HG03280 (cell line): Measurements from ENCODE around the gene CDH8.
"Not testable (repeated sequence)": the region's sequence is repeated elsewhere in the genome, so short reads cannot be mapped to it uniquely, and the experiment has no call there.

Source experiments
- ATAC-seq: cut with Tn5 transposase; IDR thresholded peaks from one replicate; pipeline ENCODE4 v1.9.1; 2021; ENCODE audit warnings: mild to moderate bottlenecking, moderate library complexity; ENCODE audit not compliant: unreplicated experiment

The CDH8 gene

DNA sequence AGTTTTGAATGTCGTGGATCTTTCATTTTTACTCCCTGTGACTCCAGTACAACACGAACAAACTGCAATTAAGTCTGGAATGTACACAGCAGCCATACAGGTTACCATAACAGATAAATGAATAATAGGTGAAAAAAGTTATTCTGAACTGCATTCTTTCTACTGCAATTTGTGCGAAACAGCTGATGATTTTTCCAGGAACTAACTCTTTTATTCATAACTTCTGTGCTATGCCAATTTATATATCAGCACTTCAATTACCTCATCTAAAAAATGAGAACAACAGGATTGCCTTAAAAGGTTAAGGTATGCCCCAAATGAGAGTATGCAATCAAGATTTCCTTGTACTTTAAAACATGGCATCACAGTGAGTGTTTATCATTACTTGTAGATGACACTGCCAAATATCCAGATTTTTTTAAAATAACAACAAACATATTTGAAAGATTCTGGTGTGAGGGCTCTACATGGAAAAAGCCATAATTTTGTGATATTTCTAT is 238.9 kb downstream of the CDH8 start:
- ATAC-seq: no peak

DNA sequence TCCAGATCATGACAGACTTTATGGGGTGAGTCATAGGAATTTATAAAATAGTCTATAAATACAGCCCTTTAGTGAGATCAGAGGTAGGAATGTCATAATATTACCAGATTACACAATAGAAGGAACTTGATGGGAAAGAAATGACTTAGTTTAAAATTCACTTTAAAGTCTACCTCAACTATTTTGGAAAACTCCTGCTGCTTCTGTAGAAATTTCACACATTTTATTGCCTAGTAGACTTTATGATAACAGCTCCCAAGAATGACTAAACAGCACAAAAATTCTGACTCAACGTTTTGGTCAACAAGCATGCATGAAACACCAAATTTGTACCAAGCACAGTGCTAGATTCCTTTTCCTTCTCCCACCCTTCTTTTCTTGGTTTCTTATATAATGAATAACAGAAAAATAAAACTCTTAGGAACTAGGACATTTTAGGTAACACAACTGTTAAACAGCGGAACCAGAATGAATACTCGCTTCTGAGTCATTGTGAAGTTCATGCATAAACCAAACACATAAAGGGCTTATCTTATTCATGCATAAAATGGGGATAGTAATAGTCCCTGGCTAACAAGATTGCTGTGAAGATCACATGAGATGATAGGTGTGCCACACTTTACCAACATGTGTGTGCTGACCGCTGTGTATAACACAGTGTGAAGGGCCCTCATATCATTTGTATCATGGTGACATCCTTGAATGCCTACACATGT is 243.9 kb downstream of the CDH8 start:
- no peak for ATAC-seq

DNA sequence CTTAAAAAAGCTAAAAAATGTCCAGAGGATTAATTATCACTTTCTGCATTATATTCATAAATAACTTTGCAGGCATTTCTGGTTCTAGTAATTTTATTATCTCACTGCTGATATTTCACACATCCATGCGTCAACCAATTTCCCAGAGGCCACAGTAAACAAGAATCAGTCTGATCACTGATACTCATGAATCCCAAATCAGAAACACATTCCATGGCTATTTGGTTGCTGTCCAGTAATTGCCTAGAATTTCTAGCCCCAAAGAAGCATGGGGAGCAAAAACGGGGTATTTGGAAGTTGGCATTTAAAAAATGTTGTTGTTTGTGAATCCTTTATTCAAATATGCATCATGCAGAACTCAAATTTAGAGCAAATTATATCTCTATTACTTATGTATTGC is 244.8 kb downstream of the CDH8 start:
- ATAC-seq: no peak

DNA sequence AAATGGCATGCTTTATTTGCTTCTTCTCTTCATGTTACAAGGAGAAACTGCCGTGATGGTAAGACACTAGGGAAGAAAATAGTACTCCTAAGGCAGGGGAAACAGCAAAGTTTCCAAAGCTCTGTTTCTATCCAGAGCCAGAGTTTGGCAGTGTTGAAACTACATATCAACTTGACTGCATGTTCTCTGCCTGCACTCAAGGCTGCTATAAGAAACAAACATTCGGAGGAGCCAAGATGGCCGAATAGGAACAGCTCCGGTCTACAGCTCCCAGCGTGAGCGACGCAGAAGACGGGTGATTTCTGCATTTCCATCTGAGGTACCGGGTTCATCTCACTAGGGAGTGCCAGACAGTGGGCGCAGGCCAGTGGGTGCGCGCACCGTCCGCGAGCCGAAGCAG is 254.4 kb downstream of the CDH8 start:
- not testable (repeated sequence) for ATAC-seq

DNA sequence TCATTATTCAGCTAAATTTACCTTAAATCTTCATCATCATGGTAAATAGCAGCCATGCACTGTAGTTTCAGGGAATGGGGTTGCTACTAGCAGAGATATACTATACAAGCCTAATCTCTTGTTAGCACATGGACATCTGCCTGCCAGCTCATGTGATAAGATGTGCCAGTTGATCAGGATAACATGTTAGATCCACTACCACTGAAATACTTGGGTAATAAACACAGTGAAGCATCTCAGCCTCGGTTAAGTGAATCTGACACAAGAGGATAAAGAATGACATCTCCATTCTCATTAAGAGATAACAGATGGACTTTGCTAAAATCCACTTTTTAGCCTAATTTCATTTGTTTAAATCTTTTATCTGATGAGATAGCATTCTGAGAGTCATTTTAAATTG is 256.1 kb downstream of the CDH8 start:
- ATAC-seq: no peak

DNA sequence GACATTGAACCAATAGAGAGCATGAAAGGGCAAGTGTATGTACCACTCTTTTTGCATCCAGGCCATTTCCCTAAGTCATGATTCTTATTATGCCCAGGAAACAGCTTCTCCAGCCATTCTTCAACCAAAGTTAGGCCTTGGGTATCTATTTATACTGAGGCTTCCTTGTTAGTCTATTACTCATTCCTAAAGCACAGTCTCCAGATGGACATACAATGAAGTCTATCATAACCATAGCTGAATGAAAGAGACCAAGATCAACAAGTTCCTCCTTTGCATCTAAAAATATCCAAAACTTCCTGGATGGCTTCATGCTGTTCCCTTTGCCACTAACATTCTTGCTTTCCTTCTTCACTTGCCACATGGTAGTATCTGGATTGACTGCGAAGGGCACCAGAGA is 265.9 kb downstream of the CDH8 start:
- ATAC-seq: no peak

DNA sequence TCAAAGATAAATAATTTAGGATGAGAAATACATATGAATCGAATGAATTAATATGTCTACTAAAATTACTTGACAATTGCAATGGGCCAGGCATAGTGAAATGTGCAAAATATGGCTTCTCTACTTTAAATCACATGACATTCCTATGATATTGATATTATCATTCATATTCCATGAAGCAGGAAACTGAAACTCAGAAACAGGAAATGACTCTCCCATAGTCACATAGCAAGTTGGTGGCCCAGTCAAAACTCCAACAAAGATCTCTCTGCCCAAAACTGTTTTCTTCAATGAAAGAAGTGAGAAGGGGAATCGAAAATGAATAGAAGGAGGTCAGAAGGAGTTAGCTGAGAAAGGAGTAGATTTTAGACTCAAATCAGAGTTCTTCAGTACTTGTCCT is 272.2 kb downstream of the CDH8 start:
- no peak for ATAC-seq

DNA sequence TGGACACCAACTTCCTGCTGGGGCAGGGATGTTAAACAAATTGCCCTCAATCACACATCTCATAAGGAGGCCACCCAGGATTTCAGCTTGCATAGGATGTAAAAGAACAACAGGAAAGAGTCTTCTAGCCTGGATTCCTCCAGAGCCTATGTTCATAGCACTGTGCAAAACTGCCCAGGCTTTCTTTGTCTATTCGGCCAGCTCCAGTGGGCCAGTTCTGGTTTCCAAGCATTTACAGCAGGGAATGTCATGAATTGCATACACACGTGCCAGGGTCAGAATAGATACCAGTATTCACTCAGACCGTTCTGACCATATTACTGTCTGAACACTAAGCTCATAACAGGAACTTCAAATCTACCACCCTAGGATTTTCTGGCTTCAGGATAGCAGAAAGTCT is 273.2 kb downstream of the CDH8 start:
- ATAC-seq: no peak

DNA sequence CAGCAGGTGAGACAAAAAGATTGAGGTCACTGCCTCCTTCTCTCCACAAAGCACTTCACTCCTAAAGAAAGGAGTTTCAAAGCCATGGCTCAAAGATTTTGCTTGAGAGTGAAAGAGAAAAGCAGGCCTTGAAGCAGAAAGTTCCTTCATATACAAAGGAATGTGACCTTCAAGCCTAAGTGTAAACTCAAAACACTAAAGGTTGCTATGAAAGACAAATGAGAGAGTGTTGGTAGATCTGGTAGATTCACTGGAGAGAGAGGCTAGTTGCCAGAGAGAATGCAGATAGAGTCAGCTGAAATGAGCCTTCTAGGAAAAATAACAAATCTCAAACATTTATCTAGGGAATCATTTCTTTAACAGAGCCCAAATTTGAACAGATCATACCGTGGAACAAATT is 305.2 kb downstream of the CDH8 start:
- no peak for ATAC-seq

DNA sequence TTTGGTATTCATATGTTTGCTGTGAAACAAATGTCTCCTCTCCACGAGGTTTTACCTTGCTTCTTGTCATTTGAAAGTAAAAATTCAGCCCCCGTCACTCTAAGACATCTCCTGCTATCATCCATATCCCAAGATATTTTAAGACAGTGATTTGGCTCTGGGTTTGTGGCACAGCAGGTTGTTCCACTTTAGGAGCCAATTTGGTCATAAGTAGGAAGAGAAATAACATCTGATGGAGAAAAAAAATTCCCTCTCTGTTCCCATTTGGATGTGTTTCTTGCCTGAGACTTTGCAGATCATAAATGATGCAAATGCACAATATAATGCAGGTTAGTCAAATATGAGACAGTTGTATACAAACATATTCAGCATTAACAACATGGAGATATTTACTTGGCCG is 309.5 kb downstream of the CDH8 start:
- ATAC-seq: no peak

DNA sequence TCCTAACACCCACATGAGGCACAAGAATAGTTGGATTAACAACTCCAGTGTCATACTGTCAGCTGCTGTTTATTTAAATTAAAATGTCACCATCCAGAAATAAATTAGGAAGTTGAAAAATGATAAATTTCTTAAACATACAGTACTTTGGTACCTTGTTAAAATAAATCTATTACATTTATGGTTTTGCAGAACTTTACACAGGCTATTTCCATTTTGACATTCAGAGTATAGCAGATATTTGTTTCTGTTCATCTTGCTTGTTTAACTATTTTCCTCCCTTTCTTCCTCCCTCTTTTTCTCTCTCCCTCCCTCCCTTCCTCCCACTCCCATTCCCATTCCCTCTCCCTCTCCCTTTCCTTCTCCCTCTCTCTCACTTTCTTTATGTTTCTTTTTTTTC is 310.1 kb downstream of the CDH8 start:
- ATAC-seq: no peak

DNA sequence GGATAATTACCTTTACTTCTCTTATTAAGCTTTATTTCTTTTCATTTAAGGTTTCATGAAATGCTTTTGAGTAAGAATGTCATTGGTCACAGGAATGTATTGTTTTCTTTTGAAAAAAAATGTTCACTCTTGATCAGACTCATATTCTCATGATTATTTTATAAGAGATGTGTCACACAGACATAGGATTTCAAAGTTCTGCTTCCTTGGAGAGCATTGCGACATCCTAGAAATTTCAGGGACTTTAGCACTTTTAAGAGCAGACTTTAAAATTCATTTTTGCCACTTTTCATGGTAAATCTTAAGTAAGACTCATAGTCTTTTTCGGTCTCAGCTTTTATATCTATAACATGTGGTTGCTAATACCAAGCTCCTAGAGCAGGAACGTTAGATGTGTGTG is 314.7 kb downstream of the CDH8 start:
- ATAC-seq: no peak

DNA sequence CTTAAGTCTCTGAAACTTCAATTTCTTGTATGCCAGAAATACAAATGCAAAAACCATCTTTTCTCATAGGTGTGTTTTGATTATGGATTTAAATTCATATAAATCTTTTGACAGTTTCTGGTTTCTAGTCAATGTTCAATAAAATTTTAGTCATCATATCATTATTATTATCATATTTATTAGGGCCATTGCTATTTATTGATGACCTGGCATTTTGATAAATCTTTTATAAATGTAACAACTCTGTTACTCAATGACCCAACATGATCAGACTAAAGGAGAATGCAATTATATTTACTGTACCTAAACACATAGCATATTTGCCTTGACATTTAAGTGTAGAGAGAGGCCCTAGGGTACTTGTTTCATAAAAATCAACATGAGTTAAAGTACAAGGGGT is 320.8 kb downstream of the CDH8 start:
- ATAC-seq: no peak

DNA sequence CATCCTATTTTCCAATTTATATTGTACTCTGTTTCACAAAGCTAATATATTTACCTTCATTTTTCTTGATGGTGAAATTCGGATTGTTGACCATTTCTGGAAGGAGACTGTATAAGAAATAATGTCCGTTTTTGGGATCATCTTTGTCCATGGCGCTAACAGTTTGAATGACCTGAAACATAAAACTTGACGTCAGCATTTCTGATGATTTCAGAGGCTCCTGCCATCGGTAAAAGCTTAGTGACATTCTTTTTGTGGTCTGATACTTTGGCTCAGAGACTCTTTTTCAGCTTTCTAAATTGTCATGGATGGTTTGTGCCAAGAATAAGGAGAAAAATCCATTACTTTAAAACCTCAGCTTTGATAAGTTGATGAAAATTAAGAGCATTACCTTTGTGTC is 322.5 kb downstream of the CDH8 start:
- no peak for ATAC-seq

DNA sequence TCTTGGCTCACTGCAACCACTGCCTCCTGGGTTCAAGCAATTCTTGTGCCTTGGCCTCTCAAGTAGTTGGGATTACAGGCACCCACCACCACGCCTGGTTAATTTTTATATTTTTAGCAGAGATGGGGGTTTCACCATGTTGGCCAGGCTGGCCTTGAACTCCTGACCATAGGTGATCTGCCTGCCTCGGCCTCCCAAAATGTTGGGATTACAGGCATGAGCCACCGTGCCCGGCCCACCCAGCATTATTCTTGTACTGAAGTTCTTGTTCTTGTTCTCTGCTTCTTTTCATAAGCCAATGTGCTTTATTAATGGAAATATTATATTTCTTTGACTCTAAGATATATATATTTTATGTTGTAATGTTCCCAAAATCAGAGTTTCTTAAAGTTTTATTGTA is 336.6 kb downstream of the CDH8 start:
- not testable (repeated sequence) for ATAC-seq

DNA sequence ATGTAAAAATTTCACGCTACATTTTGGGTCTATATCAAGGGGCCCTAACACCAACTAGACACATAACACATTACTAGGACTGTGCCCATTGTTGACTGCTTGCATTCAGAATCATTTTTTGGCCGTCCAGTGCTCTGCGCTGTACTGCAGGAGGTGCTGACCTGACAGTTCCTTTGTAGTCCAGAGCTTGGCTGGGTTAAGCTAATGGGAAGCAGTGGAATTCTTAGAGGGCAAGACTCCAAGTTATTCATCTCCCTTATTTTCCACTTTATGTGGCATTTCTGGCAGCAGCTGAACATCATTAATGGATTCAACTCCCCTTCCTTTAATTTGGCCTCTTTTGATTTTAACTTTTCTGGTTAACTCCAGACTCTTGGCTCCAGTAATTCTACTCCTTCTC is 351.7 kb downstream of the CDH8 start:
- ATAC-seq: no peak

DNA sequence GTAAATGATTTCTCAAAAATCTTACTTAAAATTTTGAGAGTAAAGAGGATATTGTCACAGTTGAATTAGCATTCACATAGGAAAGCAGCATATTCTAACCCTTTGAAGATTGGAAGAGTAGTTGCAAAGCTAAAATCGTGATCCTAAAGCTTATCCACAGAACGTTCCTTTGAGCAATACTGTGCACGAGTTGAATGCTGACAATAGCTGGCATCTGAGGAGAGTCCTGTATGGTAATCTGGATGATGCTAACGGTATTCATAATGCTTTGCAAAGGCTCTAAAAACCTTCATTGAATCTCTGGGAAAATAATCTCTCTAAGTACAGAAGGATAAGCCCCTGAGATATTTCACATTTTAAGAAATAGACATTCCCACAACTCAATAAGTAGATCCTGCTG is 354.6 kb downstream of the CDH8 start:
- no peak for ATAC-seq

DNA sequence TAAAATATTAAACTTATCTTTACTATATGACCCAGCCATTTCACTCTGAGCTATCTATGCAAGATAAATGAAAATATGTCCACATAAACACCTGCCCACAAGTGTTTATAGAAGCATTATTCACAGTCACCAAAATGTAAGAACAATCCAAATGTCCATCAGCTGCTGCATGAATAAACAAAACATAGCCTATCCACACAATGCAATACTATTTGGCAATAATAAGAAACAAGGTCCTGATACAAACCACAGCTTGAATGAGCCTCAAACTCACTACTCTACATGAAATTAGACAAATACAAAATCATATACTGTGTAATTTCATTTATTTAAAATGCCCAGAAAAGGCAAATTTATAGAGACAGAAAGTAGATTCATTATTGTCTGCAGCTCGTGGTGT is 355.1 kb downstream of the CDH8 start:
- ATAC-seq: no peak

DNA sequence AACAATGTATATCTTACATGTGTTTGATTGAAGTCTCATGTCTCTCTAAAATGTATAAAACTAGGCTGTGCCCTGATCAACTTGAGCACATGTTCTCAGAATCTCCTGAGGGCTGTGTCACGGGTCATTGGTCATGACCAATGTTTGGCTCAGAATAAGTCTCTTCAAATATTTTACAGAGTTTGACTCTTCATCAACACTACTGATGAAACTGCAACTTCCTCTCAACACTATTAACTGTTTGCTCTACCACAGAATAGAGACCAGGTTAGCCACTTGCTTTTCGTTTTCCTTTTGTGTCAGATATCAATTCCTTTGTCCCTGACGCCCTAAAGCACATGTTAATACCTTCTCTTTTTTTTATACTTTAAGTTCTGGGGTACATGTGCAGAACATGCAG is 358.1 kb downstream of the CDH8 start:
- ATAC-seq: no peak

DNA sequence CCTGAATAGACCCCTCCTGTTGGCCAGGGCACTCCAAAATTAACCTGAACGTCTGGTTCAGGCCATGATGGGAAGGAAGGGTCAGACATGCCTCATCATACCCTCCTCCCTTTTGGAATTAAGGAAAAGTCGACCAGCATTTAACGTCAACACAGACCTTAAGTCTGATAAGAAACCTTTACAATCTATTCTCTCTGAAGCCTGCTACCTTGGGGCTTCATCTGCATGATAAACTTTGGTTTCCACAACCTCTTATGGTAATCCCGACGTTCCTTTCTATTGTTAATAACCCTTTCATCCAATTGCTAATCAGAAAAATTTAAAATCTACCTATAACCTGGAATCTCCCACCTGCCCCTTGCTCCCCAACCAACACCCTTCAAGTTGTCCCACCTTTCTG is 358.5 kb downstream of the CDH8 start:
- ATAC-seq: no peak

DNA sequence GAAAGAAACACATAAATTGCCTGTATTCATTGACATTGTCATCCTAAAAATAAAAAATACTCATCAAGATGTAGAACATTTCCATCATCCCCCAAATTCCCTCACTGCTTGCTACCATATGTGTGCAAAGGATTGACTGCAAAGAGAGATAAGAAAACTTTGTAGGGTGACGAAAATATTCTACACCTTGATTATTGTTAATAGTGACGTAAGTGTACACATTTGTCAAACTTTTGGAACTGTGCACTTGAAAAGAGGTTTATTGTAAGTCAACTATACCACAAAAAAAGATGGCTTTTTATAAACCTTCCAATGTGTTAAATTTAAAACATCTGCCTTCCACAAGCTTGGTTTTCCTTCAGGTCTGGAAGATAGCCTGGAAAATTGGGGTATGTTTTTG is 359.5 kb downstream of the CDH8 start:
- ATAC-seq: no peak

DNA sequence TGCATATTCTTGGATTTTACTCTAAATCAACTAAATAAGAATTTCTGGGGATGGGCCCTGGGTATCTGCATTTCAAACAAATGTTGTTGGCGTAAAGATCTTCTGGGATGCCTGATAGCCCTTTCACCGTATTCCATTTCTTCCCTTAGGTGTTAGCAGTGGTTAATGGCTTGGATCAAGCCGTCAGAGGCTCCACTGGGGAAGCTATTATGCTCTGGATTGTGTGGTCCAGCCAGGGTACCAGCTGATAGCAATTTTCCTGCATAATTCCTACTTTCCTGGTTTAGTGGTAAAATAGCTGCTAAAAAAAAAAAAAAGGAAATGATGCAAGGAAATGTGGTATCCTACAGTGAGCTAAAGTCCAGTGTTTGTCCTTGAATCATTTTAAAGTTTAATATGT is 365.1 kb downstream of the CDH8 start:
- no peak for ATAC-seq

DNA sequence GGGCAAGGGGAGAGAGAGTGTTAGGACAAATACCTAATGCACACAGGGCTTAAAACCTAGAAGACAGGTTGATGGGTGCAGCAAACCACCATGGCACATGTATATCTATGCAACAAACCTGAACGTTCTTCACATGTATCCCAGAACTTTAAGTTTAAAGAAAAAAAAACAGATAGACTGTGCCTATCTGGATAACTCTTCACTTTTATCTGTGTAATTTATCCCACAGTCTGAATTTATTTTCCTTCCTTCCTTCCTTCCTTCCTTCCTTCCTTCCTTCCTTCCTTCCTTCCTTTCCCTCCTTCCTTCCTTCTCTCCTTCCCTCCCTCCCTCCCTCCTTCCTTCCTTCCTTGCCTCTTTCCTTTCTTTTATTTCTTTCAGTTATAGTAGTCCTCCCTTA is 370.7 kb downstream of the CDH8 start:
- no peak for ATAC-seq
